Activated T-cell treated with anti-CD3 and anti-CD28 coated beads for 1 hour (primary cell): ENCODE measurements around the gene ADH7.
"Not testable (repeated sequence)": the region's sequence is repeated elsewhere in the genome, so short reads cannot be mapped to it uniquely, and the experiment has no call there.

Source experiments
- DNase-seq: peaks from one replicate; pipeline ENCODE4 v3.0.0-alpha.2; 2020; ENCODE audit warnings: low read depth

Gene ADH7

GRCh38 chr4:99379571-99379970, 55.6 kb downstream of the ADH7 start:
- DNase-seq, result no peak

GRCh38 chr4:99378876-99379275, 56.3 kb downstream of the ADH7 start:
- DNase-seq, result no peak

- DNase-seq, result not testable (repeated sequence)
These were observed 57.8 kb downstream of the ADH7 start for GRCh38 chr4:99377341-99377740.

GRCh38 chr4:99372464-99372863, 62.7 kb downstream of the ADH7 start:
- DNase-seq, result not testable (repeated sequence)

GRCh38 chr4:99367817-99368216, 67.3 kb downstream of the ADH7 start:
- DNase-seq, result not testable (repeated sequence)

GRCh38 chr4:99366491-99366890, 68.7 kb downstream of the ADH7 start:
- no peak for DNase-seq

GRCh38 chr4:99362768-99363167, 72.4 kb downstream of the ADH7 start:
- no peak for DNase-seq
